ENCODE results near the gene LAMA2.

The LAMA2 gene

GRCh38 chr6:129096651-129097290, 213.8 kb downstream of the LAMA2 start:
- no peak for DNase-seq

- DNase-seq: no peak
Observed at GRCh38 chr6:129098061-129098553, 215.2 kb downstream of the LAMA2 start.

GRCh38 chr6:129099696-129100095, 216.8 kb downstream of the LAMA2 start:
- no peak for DNase-seq

GRCh38 chr6:129100164-129100563, 217.2 kb downstream of the LAMA2 start:
- DNase-seq: no peak

GRCh38 chr6:129102741-129103140, 219.8 kb downstream of the LAMA2 start:
- DNase-seq: no peak

GRCh38 chr6:129104131-129104530, 221.2 kb downstream of the LAMA2 start:
- DNase-seq: no peak

- no peak for DNase-seq
Observed at GRCh38 chr6:129104560-129104959, 221.6 kb downstream of the LAMA2 start.

GRCh38 chr6:129105035-129105434, 222.1 kb downstream of the LAMA2 start:
- DNase-seq: no peak

- no peak for DNase-seq
Observed at GRCh38 chr6:129105793-129106192, 222.9 kb downstream of the LAMA2 start.

- DNase-seq: no peak
Observed at GRCh38 chr6:129108337-129108736, 225.4 kb downstream of the LAMA2 start.

GRCh38 chr6:129110690-129111343, 227.9 kb downstream of the LAMA2 start:
- no peak for DNase-seq

- no peak for DNase-seq
Observed at GRCh38 chr6:129111346-129111745, 228.4 kb downstream of the LAMA2 start.

GRCh38 chr6:129111853-129112252, 228.9 kb downstream of the LAMA2 start:
- no peak for DNase-seq

GRCh38 chr6:129112591-129112990, 229.7 kb downstream of the LAMA2 start:
- no peak for DNase-seq

- no peak for DNase-seq
Observed at GRCh38 chr6:129113637-129114036, 230.7 kb downstream of the LAMA2 start.

- DNase-seq: no peak
Observed at GRCh38 chr6:129114636-129115391, 231.9 kb downstream of the LAMA2 start.

- DNase-seq: no peak
Observed at GRCh38 chr6:129115471-129115870, 232.5 kb downstream of the LAMA2 start.

GRCh38 chr6:129117355-129117754, 234.4 kb downstream of the LAMA2 start:
- no peak for DNase-seq

- DNase-seq: no peak
Observed at GRCh38 chr6:129120856-129121638, 238.1 kb downstream of the LAMA2 start.

- no peak for DNase-seq
Observed at GRCh38 chr6:129124347-129124746, 241.4 kb downstream of the LAMA2 start.

GRCh38 chr6:129130106-129130505, 247.2 kb downstream of the LAMA2 start:
- no peak for DNase-seq

GRCh38 chr6:129130959-129131681, 248.2 kb downstream of the LAMA2 start:
- DNase-seq: no peak

All from stimulated activated CD4-positive, alpha-beta T cell treated with anti-CD3 and anti-CD28 coated beads, Interleukin-4, amount 100 ng/mL, for 4 hours (primary cell).